ENCODE data around the gene ZNF683. TPM values are rescaled to one million over a fixed set of nuclear protein-coding genes. Genes with fewer than 3 reads are reported as not detected.

The ZNF683 gene
- total and polyA plus RNA-seq, 9 of the 15 experiments (the other 6 are each of a cell fraction or from before 2014, with no cell fraction given), result not detected

DNA sequence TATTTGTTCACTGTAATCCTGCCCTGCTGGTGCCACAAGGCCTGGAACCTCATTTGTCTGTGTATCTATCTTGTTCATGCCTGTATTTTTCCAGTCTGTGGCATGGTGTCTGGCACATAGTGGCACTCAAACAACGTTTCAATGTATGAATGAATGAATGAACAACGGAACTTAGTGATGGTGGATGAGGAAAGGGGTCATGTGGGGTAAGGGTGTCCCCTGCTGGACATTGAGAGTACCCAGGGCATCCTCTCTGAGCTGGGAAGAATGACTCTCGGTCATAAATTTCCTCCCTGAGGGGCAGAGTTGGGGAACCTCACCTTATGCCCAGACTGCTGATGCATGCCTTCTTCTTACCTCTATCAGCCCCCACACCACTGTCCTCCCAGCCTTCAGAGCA lies 18.9 kb upstream of the ZNF683 start (continued):
- TF ChIP-seq CTBP1 (IDR thresholded peaks at IDR 0.05; ENCODE audit: borderline replicate concordance), result peak; percentile 54; the same call in 1 of the 2 replicates
- peak in 1 of 2 experiments; percentile 74; a peak in 2 of 4 replicates for TF ChIP-seq MAZ (CRISPR knock-in tag; conservative IDR thresholded peaks at IDR 0.05 in 1 of 2, IDR thresholded peaks at IDR 0.05 in 1 of 2)
- no peak for TF ChIP-seq TBL1XR1 (IDR thresholded peaks at IDR 0.05; ENCODE audit: low read length in 2 of 2)
- 0 out of 2 replicates have a peak, but pooled peaks have one; percentile 35 for TF ChIP-seq GABPB1 (CRISPR knock-in tag; IDR thresholded peaks at IDR 0.05)
- TF ChIP-seq, protein P1, sequence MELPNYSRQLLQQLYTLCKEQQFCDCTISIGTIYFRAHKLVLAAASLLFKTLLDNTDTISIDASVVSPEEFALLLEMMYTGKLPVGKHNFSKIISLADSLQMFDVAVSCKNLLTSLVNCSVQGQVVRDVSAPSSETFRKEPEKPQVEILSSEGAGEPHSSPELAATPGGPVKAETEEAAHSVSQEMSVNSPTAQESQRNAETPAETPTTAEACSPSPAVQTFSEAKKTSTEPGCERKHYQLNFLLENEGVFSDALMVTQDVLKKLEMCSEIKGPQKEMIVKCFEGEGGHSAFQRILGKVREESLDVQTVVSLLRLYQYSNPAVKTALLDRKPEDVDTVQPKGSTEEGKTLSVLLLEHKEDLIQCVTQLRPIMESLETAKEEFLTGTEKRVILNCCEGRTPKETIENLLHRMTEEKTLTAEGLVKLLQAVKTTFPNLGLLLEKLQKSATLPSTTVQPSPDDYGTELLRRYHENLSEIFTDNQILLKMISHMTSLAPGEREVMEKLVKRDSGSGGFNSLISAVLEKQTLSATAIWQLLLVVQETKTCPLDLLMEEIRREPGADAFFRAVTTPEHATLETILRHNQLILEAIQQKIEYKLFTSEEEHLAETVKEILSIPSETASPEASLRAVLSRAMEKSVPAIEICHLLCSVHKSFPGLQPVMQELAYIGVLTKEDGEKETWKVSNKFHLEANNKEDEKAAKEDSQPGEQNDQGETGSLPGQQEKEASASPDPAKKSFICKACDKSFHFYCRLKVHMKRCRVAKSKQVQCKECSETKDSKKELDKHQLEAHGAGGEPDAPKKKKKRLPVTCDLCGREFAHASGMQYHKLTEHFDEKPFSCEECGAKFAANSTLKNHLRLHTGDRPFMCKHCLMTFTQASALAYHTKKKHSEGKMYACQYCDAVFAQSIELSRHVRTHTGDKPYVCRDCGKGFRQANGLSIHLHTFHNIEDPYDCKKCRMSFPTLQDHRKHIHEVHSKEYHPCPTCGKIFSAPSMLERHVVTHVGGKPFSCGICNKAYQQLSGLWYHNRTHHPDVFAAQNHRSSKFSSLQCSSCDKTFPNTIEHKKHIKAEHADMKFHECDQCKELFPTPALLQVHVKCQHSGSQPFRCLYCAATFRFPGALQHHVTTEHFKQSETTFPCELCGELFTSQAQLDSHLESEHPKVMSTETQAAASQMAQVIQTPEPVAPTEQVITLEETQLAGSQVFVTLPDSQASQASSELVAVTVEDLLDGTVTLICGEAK (IDR thresholded peaks at IDR 0.05), result no peak
- TF ChIP-seq, protein P1 (CRISPR knock-in tag; IDR thresholded peaks at IDR 0.05), result no peak
